HG02973 (cell line): Measurements from ENCODE around the gene TMEM252.

Experiments
- ATAC-seq: cut with Tn5 transposase; IDR thresholded peaks from one replicate; pipeline ENCODE4 v1.9.1; 2021; ENCODE audit warnings: moderate library complexity; ENCODE audit not compliant: unreplicated experiment

Gene TMEM252, protein sequence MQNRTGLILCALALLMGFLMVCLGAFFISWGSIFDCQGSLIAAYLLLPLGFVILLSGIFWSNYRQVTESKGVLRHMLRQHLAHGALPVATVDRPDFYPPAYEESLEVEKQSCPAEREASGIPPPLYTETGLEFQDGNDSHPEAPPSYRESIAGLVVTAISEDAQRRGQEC

DNA sequence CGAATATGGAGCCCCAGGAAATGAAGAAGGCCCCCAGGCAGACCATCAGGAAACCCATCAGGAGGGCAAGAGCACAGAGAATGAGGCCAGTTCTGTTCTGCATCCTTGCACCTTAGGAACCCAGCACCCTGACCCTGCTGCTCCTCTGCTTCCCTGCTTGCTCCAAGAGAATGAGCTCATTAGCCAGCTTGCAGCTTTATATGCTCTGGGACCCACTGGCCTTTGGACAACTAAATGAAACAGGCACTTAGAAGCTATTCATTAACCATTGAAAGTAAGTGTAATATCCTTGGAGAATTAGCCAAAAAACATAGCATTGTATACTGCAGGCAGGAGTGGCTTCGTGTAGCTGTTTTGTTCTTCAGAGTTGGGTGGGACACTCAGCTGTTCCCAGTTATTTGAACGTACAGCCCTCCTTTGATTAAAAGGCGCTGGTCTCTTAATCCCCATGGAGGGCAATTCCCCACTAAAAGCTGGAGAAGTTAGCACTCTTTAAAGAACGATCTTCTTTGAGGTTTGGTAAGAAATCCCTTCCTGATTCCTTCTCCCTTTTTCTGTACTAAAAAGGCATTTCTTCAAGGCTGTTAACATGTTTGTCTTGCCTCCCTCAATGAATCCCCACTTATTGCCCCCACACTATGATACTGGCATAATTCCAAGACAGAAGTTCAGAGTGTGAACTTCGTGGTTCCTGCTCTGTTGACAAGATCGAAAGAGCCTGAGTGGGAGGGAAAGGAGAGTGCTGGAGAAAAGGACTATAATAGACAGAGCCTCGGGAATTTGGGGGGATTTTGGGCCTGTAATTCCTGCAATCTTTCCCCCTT lies at the start of gene TMEM252:
TMEM252 (minus strand) TSS at position 172 of the 824 bp plus-strand sequence; CDS start at position 103, 69 bp downstream.
- ATAC-seq = no peak

DNA sequence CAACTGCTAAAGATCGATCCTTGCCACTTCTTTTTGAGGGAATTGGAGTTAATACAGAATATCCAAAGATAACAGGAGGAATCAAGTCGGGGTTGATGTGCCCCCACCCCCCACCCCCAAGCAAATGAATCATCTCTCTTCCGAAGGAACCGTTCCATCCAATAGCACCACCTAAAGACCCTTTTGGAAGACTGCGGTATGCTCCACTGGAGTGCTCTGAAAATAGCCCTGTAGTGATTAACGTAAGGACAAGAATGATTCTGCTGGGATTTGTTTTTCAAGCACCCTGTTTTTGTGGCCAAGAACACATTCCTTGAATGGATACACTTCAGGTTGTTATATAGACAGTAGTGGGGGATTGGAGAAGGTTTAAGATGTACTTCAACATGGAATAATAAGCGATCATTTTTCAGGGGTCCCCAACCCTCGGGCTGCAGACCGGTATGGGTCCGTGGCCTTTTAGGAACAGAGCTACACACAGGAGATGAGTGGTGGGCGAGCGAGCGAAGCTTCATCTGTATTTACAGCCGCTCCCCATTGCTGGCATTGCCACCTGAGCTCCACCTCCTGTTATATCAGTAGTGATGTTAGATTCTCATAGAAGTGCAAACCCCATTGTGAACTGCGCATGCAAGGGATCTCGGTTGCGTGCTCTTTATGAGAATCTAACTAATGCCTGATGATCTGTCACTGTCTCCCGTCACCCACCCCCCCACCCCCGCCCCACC lies 44.5 kb upstream of the TMEM252 start:
- no peak for ATAC-seq

DNA sequence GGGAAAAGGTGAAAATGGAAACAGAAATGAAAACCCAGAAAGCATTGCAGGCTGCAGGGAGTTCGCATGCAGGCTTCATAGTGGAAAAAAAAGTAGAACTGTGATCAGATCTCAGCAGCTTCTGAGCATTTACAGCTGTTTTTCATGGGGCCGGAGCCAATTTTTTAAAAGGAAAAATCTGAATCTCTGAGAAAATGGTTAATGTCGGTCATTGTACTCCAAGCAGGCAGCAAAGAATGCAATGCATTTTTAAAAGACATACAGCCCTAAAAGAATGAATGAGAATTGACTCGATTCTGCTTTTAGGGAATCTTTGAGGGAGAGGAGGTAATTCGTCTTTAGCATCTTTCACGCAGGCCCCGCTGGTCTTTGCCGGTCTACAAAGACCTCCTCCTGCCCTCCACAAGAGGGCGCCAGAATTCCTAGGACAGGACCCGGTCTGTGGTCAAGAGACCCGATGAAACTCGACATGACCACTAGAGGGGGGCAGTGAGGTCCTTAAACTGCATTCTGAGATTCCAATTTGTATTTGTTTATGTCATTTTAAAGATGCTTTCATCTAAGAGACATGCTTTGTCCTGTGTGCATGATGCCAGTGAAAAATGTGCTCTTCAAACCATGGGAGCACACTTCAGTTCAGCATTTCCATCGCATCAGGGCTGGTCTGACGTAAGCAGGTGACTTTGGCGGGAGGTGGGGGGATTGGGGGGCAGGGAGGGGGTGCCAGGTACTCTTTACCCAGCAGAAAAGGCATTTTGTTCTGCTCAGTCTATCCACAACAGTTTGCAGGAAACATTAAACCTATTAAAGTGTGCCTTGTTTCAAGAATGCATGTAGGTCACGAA lies 43.7 kb upstream of the TMEM252 start:
- peak; percentile 94 for ATAC-seq

DNA sequence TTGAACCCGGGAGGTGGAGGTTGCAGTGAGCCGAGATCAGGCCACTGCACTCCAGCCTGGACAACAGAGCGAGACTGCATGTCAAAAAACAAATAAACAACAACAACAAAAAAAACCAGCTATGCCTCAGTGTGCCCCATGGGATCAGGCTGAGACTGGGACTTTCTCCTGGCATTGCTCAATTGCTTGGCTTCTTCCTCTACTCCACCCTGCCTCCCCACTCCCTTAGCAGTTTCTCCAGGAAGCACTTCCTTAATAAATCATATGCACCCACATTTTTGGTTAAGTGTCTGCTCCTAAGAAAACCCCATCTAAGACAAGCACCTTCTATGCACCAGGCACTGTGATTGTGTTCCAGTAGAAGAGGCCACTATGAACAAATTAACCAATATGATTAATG lies 41.0 kb upstream of the TMEM252 start:
- no peak for ATAC-seq

DNA sequence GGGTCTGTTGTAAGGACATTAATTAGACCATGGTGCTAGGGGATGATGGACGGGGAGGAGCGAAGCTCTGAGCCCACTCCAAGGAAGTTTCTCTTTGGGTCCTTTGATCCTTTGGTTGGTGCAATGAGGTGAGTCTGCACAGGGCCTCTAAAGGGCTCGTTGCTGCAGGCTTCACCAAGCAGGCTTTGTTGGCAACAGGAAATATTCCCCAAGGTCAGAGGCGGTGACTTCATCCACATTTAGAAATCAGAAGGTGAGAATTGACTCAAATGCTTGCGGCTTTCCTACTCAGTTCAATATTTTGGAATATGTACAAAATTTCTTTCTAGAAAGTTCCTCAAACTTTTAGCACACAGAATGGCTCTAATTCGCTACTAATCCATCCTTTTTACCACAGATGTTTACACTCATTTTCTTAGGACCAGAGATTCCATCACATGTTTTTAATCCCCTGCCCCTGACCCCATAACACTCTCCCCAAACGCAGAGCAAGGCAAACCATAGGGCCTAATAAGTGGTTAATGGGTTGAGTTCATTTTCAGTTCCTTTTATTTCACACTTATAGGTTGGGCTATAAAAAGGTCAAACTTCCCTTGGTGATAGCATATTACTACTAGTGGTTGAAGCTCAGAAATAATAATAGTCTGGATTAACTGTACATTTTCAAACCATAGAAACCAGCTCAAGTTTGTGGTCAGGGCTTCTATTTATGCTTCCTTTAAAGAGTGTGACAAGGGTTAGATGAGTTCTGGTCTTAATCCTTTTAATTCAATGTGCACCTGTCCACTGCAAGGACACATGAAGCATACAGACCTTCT lies 37.3 kb upstream of the TMEM252 start:
- peak; percentile 77 for ATAC-seq

DNA sequence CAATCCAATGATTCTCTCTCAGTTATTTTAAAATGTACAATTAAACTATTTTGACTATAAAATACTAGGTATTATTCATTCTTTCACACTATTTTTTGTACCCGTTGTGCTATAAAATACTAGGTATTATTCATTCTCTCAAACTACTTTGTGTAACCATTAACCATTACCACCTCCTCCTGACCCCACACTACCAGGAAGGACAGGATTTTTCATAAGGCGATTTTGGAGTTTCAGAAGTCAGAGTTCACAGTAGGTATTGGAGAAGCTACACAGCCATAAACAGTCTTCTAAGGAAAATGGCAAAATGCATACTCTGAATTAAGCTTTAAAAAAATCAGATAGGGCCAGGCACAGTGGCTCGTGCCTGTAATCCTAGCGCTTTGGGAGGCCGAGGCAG lies 35.1 kb upstream of the TMEM252 start:
- no peak for ATAC-seq

DNA sequence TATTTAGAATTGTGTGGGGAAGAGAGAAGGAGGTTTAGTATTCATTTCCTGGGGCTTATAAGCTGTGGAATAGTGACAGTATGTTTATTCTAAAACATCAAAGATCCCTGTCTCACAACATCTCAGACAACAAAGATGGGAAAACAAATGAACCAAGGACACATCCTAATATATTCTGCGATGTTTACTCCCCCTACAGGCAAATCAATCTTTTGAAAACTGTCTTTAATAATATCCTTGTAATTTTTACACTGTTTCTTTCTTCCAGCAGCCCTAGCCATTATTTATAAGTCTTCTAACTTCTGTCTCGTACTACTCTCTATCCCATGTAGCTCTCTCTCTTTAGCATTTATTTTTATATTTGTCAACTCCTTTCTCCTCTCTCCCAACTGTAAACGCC lies 33.5 kb upstream of the TMEM252 start:
- ATAC-seq = no peak

DNA sequence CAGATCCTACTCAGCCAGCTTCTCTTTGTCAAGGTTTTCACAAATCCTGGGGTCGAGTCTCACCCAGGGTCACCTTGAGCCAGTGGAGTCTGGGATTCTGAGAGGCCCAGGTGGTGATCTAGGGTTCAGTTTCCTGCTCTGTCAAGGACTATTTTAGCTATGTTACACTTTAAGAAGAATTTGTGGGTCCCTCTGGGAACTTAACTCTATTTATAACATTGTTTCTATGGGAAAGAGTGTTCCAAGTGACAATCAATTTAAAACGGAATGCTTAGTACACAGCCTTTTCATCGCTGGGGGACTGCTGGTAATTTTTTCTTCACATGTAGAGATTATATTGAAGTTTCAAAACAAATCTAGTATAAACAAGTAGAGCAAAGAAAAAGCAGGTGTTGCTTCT lies 26.9 kb upstream of the TMEM252 start:
- no peak for ATAC-seq

DNA sequence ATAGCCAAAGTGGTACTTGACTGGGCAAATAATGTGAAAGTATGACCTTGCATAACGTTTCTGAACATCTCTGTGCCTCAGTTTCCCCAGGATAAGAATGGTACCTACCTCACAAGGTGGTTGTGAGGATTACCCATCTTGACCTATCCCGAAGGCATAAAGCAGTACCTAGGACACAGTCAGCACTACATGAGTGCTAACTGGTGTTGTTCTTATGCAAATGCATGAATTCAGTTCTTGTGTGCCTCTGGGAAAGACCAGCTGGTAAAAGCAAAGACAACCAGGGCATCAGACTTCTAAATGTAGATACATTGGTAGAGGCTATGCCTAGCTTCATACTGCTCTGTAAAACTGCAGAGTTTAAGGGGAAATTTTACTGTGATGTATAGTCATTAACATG lies 21.8 kb upstream of the TMEM252 start:
- no peak for ATAC-seq

DNA sequence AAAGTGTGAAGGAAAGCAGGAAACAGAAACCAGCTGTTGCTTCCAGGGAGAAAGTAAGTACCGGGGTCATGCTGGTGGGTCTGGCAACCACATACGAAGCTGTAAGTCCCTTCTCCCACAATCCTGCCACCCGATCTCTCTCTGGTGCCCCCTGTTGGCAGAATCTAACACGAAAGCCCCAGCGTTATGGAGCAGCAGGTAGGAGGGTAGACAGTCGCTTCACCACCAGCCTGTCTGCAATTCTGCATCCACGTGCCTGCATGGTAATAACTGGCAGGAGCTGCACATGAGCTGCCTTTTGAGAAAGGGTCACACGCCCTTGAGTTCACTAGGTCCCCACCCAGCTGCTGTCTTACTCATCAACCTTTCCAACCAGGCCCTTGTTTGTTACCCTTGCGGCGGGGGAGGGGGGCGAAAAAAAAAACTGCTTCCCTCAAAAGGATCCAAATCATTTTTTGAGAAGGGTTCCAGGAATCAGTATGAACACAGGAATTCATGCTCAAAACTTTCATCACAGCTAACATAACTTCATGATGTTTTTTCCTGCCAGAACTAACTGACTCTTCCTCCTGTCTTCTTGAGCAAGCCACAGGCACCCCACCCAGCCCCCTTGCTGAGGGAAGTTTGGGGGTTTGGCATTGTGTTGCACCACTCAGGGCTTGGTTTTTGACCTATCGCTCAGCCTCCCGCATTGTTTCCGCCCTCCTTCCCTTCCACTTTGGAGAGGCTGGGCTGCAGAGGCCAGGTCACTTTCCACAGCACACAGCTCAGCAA lies 19.6 kb upstream of the TMEM252 start:
- ATAC-seq = peak; percentile 54

DNA sequence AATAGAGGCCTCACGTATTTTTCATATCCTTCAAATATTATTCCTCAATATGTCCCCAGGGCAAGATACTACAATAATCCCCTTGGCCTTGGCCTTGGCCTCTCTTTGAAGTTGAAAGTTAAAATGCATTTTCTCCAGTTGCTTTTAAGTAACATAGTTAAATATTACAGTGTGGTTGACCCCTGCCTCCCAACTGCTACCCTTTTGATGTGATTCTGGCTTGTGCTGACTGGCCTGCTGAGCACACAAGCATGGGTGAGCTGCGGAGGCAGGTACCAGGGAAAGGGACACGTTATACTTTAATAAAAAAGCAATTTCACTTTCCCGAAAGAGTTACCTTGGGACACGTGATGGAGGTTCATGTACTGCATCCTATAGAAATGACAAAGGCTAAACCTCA lies 17.9 kb upstream of the TMEM252 start:
- no peak for ATAC-seq

DNA sequence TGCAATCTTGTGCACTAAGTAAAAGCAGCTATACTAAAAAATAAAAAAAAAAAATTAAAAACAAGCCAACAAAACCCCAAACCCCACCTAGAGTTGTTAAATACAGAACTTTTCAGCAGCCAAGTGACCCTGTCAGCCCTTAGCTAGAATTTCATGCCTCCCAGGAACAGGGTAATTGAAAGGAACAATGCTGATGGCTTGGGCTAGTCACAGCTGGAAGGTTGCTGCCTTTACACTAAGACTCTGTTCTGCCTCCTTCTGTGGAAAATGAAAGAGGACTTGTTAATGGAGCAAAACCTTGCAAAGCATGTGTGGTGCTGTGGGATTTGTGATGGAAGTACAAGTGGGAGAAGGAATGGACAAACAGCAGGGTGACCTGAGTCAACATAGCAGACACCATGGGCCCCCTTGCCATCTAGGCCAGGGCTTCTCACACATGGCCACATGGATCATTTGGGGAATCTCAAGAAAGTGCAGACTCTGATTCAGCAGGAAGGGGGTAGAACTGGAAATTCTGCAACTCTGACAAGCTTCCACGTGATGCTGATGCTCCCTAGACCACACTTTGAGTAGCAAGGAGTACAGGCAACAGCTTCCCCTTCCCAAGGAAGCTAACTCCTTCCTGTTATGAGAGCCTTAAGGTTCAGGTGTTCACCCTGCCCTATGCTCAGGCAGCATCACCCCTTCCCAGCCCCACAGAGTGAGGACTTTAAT lies 14.9 kb upstream of the TMEM252 start:
- ATAC-seq = no peak

DNA sequence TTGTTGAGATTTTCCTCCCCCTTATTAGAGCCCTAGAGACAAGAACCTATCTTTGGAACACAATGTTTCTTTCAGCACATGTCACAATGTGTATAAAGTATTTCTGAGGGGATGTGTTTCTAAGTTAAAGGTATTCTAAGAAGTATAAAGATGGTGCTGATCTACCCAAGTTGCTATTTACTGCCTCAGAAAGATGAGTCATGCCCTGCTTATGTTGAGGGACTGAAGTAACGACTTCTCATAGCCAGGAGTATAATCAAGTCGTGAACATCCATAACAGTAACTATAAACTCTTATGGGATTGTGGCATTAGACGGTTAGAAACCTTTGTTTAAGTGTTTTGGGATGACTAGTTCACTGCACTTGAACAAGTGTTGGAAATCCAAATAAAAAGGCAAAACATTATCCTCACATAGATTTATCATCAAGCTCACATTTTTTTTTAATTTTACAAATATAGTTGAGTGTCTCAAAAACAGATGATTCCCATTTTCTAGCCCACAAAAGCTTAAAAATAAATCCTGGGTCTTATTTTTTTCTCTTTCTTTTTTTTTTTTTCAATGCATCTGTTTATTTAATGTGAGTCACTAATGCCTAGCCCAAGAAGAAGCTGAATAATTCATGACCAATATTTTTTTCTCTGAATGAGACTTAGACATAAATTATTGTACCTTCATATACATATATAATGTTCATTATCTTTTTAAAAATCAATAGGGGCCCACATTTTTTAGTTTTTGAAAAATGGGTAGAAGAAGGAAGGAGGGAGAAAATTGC lies 12.2 kb upstream of the TMEM252 start:
- no peak for ATAC-seq

DNA sequence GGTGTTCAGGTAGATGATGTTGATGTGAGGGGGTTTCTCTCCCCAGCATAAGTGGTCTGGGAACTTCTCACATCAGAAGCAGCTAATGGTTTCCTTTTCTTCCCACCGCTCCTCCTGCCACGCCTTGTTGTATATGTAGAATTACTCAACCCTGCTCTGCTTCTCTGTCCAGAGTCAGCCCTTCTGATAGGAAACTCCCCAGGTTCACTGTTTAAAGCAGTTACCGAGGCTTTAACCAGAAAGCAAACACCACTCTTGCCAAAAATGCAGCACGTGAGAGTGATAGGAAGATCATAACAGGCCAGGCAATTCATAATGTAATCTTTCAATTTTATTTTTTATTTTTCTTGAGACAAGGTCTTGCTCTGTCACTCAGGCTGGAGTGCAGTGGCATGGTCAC lies 10.5 kb upstream of the TMEM252 start:
- no peak for ATAC-seq

DNA sequence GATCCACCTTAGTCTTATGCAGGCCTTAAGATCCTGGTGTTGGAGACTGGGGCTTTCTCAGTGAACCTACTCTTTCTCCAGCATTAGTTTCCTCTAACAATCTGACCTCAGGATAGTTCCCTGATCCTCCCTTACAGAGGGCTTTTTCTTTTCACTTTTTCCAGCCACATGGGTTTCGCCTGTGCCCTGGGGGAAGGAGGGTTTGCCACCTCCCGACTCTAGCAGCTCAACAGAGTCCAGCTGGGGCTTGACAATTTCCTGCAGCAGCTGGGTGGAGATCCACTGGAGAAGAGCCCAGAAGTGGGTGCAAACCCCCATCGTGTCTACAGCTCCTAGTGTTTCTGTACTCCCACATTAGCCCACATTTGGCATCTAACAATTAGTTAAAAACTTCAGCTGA lies 7.6 kb upstream of the TMEM252 start:
- no peak for ATAC-seq

DNA sequence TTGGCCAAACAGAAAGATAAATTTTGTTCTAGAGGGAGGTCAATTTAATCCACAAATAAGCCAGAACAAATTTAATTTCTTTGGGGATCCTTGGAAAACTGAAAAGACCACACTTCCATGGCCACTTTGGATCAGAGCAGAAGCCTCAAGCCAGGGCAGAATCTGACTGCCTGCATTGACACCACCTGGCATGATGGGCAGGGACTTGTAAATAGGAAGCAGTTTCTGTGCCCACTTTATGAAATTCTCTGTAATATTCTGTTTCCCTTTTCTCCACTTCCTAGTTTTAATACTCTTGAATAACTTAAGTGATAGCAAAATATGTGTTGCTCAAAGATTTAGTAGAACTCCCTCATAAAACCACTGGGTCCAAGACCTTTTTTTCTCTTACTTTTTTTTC lies 6.7 kb upstream of the TMEM252 start:
- no peak for ATAC-seq

DNA sequence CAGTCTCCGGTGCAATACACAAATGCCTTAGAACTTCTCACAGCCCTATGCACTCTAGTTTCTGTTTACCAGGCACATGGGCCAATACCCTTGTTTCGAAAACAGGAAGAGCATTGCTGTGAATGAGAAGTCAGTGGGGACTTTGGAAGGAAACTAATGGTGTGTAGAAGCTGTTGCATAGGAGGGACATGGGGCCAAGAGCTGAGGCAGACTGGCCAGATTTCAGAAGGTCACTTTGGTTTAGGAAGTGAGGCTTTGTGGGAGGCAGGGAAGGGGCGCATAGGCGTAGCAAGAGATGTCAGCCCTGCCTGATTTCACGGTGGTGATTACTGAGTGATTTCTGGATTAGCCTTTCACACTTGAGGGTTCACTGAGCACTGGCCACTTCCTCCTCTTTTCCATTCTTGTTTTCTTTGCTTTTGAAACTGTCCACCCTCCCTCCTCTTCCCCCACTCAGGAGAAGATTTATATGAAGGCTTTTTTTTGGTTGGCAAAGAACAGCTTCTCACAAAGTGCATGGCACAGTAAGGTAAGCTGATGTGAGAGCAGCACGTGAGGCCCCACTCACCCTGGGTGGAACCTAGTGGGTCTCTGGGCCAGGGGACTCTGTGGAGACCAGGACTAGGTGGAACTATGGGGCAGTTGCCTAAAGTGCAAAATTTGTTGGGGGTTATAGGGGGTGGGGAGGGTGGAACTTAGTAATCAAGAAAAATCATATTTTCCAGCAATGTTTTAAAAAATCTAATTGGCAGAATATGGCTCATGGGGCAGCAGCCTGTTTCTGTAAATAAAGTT lies 6.1 kb upstream of the TMEM252 start:
- ATAC-seq = peak; percentile 82
